Middle frontal gyrus (tissue), 1 donor: Measurements from ENCODE around the gene NEK7.
"Not testable (repeated sequence)": the region's sequence is repeated elsewhere in the genome, so short reads cannot be mapped to it uniquely, and the experiment has no call there.

Experiments
- DNase-seq: peaks from one replicate; pipeline ENCODE4 v3.0.0-alpha.2; 2015; ENCODE audit warnings: low spot score; ENCODE audit errors: extremely low spot score

Gene NEK7

GRCh38 chr1:198290089-198290683 lies 133.4 kb downstream of the NEK7 start:
- no peak for DNase-seq

GRCh38 chr1:198291036-198291435 lies 134.2 kb downstream of the NEK7 start:
- DNase-seq = no peak

GRCh38 chr1:198291924-198292323 lies 135.1 kb downstream of the NEK7 start:
- no peak for DNase-seq

- no peak for DNase-seq
Observed at GRCh38 chr1:198295225-198295624, 138.4 kb downstream of the NEK7 start.

- no peak for DNase-seq
Observed at GRCh38 chr1:198295971-198296370, 139.2 kb downstream of the NEK7 start.

- DNase-seq = no peak
Observed at GRCh38 chr1:198297281-198297680, 140.5 kb downstream of the NEK7 start.

GRCh38 chr1:198298640-198299039 lies 141.8 kb downstream of the NEK7 start:
- DNase-seq = no peak

GRCh38 chr1:198300451-198300850 lies 143.7 kb downstream of the NEK7 start:
- DNase-seq = no peak

GRCh38 chr1:198304431-198304830 lies 147.6 kb downstream of the NEK7 start:
- DNase-seq = no peak

GRCh38 chr1:198314817-198315216 lies 158.0 kb downstream of the NEK7 start:
- not testable (repeated sequence) for DNase-seq

GRCh38 chr1:198315331-198315730 lies 158.5 kb downstream of the NEK7 start:
- DNase-seq = not testable (repeated sequence)

- no peak for DNase-seq
Observed at GRCh38 chr1:198316546-198317100, 159.8 kb downstream of the NEK7 start.

- no peak for DNase-seq
Observed at GRCh38 chr1:198318085-198318484, 161.3 kb downstream of the NEK7 start.

- DNase-seq = no peak
Observed at GRCh38 chr1:198320759-198321158, 164.0 kb downstream of the NEK7 start.

GRCh38 chr1:198326232-198326631 lies 169.4 kb downstream of the NEK7 start:
- DNase-seq = no peak

GRCh38 chr1:198326915-198327314 lies 170.1 kb downstream of the NEK7 start:
- no peak for DNase-seq

- DNase-seq = no peak
Observed at GRCh38 chr1:198328458-198329032, 171.7 kb downstream of the NEK7 start.

- no peak for DNase-seq
Observed at GRCh38 chr1:198330982-198331615, 174.3 kb downstream of the NEK7 start.

- DNase-seq = no peak
Observed at GRCh38 chr1:198333744-198334143, 176.9 kb downstream of the NEK7 start.

- no peak for DNase-seq
Observed at GRCh38 chr1:198335663-198336062, 178.9 kb downstream of the NEK7 start.

GRCh38 chr1:198337886-198338285 lies 181.1 kb downstream of the NEK7 start:
- DNase-seq = no peak

GRCh38 chr1:198340139-198340538 lies 183.3 kb downstream of the NEK7 start:
- no peak for DNase-seq

- no peak for DNase-seq
Observed at GRCh38 chr1:198346178-198346577, 189.4 kb downstream of the NEK7 start.
